LNCaP clone FGC (cell line): Measurements from ENCODE around the gene SEC63.
"Not testable (repeated sequence)": the region's sequence is repeated elsewhere in the genome, so short reads cannot be mapped to it uniquely, and the experiment has no call there.

Experiments
- DNase-seq: peaks from one replicate; pipeline ENCODE4 v3.0.0-alpha.2; 2011; ENCODE audit warnings: low read depth
- H3K4me3 ChIP-seq: 2 replicates; pipeline ENCODE4 v1.5.1; 2011; ENCODE audit warnings: mild to moderate bottlenecking, low read depth, low read length, control low read depth
- TF ChIP-seq, protein P1 (sequence below): IDR thresholded peaks from 2 replicates; pipeline ENCODE4 v1.5.1; 2012; ENCODE audit warnings: mild to moderate bottlenecking; ENCODE audit not compliant: control insufficient read depth, insufficient read depth; ENCODE audit errors: extremely low read depth

The SEC63 gene

DNA sequence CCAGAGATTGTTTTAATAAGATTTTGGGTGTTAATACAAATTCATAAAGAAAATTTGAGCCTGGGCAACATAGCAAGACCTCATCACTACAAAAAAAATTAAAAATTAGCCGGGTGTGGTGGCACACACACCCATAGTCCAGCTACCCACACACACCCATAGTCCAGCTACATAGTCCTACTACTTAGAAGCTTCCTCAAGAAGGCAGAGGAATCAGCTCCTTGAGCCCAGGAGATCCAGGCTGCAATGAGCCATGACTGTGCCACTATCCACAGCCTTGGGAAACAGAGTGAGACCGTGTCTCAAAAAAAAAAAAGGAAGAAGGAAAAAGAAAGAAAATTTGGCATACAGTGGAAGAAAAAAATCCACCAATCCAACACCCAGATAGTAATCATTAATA, 16.8 kb downstream of the SEC63 start:
- TF ChIP-seq, protein P1, sequence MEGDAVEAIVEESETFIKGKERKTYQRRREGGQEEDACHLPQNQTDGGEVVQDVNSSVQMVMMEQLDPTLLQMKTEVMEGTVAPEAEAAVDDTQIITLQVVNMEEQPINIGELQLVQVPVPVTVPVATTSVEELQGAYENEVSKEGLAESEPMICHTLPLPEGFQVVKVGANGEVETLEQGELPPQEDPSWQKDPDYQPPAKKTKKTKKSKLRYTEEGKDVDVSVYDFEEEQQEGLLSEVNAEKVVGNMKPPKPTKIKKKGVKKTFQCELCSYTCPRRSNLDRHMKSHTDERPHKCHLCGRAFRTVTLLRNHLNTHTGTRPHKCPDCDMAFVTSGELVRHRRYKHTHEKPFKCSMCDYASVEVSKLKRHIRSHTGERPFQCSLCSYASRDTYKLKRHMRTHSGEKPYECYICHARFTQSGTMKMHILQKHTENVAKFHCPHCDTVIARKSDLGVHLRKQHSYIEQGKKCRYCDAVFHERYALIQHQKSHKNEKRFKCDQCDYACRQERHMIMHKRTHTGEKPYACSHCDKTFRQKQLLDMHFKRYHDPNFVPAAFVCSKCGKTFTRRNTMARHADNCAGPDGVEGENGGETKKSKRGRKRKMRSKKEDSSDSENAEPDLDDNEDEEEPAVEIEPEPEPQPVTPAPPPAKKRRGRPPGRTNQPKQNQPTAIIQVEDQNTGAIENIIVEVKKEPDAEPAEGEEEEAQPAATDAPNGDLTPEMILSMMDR, result no peak
- no peak for DNase-seq
- no peak overlapping the region for H3K4me3 ChIP-seq

DNA sequence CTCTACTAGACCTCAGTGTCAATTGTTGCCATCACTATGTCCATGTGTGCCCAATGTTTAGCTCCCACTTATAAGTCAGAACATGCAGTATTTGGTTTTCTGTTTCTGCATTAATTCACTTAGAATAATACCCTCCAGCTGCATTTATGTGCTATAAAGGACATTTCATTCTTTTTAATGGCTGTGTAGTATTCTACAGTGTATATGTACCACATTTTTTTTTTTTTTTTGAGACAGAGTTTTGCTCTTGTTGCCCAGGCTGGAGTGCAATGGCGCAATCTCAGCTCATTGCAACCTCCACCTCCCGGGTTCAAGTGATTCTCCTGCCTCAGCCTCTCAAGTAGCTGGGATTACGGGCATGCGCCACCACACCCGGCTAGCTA, 21.1 kb downstream of the SEC63 start:
- not testable (repeated sequence) for H3K4me3 ChIP-seq, DNase-seq

DNA sequence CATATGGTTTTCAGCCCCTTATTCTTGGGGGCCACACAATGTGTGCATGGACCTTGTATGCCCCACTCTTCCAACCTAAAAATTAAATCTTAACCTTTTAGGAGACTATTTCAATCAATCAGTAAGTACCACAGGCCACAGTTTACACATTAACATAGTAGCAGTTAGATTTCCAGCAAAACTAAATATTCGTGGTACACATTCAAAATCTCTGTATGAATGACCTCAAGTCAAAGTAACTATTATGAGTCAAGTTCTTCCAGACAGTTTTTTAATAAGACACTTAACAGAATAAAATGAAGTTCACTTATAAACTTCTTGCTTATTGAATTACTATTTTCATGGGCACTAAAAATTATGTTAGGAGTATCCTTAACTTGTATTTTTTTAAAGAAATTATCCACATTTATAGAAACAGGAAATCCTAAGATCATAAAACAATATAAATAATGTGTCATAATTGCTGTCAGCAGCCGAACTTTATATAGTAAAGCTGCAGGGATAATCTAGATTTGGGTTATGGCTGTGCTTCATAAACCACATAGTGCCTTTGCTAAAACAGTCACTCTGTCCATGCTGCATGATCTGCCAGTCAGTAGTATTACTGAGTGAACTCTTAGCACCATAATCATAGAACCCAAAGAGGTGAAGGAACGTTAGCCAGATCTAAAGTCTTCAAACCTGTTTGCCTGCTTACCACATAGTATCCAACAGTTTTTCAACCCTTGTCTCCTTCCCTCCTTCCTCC, 21.7 kb downstream of the SEC63 start:
- TF ChIP-seq, protein P1, result no peak
- no peak overlapping the region for H3K4me3 ChIP-seq
- DNase-seq, result no peak

DNA sequence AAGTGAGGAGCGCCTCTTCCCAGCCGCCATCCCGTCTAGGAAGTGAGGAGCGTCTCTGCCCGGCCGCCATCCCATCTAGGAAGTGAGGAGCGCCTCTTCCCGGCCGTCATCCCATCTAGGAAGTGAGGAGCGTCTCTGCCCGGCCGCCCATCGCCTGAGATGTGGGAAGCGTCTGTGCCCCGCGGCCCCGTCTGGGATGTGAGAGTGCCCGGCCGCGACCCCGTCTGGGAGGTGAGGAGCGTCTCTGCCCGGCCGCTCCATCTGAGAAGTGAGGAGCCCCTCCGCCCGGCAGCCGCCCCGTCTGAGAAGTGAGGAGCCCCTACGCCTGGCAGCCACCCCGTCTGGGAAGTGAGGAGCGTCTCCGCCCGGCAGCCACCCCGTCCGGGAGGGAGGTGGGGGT, 23.8 kb downstream of the SEC63 start:
- DNase-seq, H3K4me3 ChIP-seq: not testable (repeated sequence)

DNA sequence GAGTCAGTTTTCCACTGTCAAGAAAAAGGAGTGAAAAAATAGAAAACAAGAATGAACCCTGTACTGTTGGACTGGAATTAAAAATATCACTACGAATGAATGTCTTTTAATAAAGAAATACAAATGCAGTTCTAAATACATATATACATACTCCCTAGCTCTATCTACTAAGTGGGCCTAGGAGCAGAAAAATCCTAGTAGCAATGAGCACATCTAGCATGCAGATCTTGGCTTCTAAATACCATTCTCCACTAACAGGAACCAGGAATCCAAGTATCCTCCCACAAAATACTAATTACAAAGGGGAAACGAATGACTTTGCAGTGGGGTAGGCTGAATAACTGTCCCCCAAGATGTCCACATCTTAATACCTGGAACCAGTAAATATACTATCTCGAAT, 25.4 kb downstream of the SEC63 start:
- no peak overlapping the region for H3K4me3 ChIP-seq
- TF ChIP-seq, protein P1, result no peak
- no peak for DNase-seq

DNA sequence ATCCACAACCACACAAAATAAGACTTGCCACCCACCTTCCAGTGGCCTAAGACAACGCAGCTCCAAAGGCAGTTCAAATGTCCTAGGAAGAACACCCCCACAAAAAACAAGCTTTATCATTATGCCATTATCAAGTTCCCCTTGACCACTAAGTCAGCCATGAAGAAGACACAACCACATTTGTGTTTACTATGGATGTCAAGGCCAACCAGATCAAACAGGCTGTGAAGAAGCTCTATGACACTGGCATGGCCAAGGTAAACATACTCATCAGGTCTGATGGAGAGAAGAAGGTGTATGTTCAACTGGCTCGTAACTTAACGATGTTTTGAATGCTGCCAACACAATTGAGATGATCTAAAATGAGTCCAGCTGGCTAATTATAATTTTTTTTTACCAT, 26.1 kb downstream of the SEC63 start:
- no peak overlapping the region for H3K4me3 ChIP-seq
- TF ChIP-seq, protein P1, result no peak
- DNase-seq, result peak; percentile 41

DNA sequence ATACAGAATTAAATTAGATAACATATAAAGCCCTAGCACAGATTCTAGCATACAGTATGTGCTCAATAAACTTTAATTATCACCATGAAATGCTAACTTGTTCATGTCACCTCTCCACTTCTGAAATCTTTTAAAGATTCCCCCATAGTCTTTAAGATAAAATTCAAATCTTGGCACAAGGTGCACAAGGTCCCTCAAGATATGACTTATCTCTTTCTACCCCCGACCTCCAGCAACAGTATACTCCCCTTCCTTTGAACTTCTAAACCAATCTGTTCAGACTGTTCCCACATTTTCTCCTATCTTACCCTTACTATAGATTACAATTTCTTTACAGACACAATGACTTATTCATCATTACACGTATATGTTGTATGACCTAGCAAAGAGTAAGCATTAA, 29.0 kb downstream of the SEC63 start:
- DNase-seq, result no peak
- TF ChIP-seq, protein P1, result no peak
- no peak overlapping the region for H3K4me3 ChIP-seq

DNA sequence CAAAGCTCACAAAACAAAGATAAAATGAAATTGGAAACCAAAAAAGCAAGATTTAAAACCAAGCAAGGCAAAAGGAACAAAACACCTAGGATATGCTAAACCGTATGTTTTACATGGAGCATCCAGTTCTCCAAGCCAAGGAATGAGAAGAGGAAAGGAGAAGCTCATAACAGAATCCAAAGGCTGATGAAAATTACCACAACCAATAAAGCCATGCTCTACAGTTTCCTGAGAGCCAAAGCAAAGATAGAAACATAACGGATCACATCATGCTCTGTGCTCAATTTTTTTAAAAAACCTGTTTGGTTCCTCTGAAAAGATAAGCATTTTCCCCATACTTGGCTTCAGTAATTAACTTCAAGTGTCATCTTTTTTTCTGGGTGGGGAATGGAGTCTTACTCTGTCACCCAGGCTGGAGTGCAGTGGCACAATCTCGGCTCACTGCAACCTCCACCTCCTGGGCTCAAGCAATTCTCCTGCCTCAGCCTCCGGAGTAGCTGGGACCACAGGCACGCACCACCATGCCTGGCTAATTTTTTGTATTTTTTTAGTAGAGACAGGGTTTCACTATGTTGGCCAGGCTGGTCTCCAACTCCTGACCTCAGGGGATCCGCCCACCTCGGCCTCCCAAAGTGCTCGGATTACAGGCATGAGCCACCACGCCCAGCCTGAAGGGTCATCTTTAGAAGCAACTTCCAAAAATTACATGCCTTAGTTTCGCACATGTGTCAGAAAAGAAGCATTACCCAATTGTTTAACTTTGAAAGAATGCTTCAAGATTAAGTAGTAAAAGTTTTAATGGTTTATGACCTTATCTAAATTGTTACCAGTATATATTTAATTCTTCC, 31.1 kb downstream of the SEC63 start:
- not testable (repeated sequence) for H3K4me3 ChIP-seq, DNase-seq
